SK-N-SH (cell line): ENCODE data around the gene ANKDD1A. TPM values are rescaled to one million over a fixed set of nuclear protein-coding genes. Genes with fewer than 3 reads are reported as not detected.

Source experiments
- CTCF ChIA-PET: fragments of 300-600, 350-600 bp; formaldehyde crosslinking; extraction: SDS; loops from one replicate; lab custom pipeline; 2021; lab: Yijun Ruan, JAX
- POLR2A ChIA-PET: fragments of 350-600 bp; sonication (Branson Sonifier 250); formaldehyde crosslinking; extraction: SDS; loops from one replicate; lab custom pipeline; 2020; ENCODE audit warnings: antibody characterized with exemption, inconsistent platforms; lab: Yijun Ruan, JAX
- DNase-seq: peaks from one replicate; pipeline ENCODE4 v3.0.0; 2012
- H2AFZ ChIP-seq: fragments of 200-600 bp; sonication (generic); 2 replicates; pipeline ENCODE4 v1.8.1; 2016; ENCODE audit warnings: antibody characterized with exemption, mild to moderate bottlenecking, low read depth
- H3F3A ChIP-seq: fragments of 200-600 bp; sonication (generic); replicated peaks from 2 replicates; pipeline ENCODE3; 2016; ENCODE audit warnings: antibody characterized with exemption, mild to moderate bottlenecking; ENCODE audit not compliant: insufficient read depth
- H3K27ac ChIP-seq, 2 experiments: fragments of 200-500 bp in 1 of 2; fragments of 200-600 bp in 1 of 2; sonication (Bioruptor generic) in 1 of 2; sonication (generic), shearing (Covaris generic) in 1 of 2; 2 replicates each; pipeline versions ENCODE4 v1.5.1 to v1.6.1; 2014 to 2016; ENCODE audit warnings: low read depth in 2 of 2, inconsistent platforms in 1 of 2, low read length in 1 of 2, mild to moderate bottlenecking in 1 of 2, mixed read lengths in 1 of 2
- H3K27me3 ChIP-seq: fragments of 200-600 bp; sonication (generic), shearing (Covaris generic); 2 replicates; pipeline ENCODE4 v1.6.1; 2016; ENCODE audit warnings: mixed run types; ENCODE audit not compliant: insufficient read depth
- H3K36me3 ChIP-seq, 2 experiments: fragments of 200-500 bp in 1 of 2; fragments of 200-600 bp in 1 of 2; sonication (Bioruptor generic) in 1 of 2; sonication (generic) in 1 of 2; replicated peaks in 1 of 2; 2 replicates each; pipeline versions ENCODE3 to v1.5.1; 2014 to 2016; ENCODE audit warnings: low read length in 1 of 2, mild to moderate bottlenecking in 1 of 2; ENCODE audit not compliant: insufficient read depth in 2 of 2, control insufficient read depth in 1 of 2
- H3K4me1 ChIP-seq, 2 experiments: fragments of 200-500 bp in 1 of 2; fragments of 200-600 bp in 1 of 2; sonication (Bioruptor generic) in 1 of 2; sonication (generic), shearing (Covaris generic) in 1 of 2; 2 replicates each; pipeline versions ENCODE4 v1.5.1 to v1.6.1; 2014 to 2016; ENCODE audit warnings: low read depth in 1 of 2, low read length in 1 of 2, mixed run types in 1 of 2; ENCODE audit not compliant: insufficient read depth in 2 of 2, control insufficient read depth in 1 of 2
- H3K4me2 ChIP-seq: fragments of 200-600 bp; sonication (generic), shearing (Covaris generic); 2 replicates; pipeline ENCODE4 v1.6.1; 2017; ENCODE audit warnings: mixed run types
- H3K4me3 ChIP-seq, 2 experiments: fragments of 200-500 bp in 1 of 2; fragments of 200-600 bp in 1 of 2; sonication (Bioruptor generic) in 1 of 2; sonication (generic), shearing (Covaris generic) in 1 of 2; 2 replicates each; pipeline versions ENCODE4 v1.5.1 to v1.8.1; 2014 to 2016; ENCODE audit warnings: low read depth in 2 of 2, inconsistent platforms in 1 of 2, low read length in 1 of 2, mild to moderate bottlenecking in 1 of 2, mixed read lengths in 1 of 2, moderate library complexity in 1 of 2
- H3K79me2 ChIP-seq: fragments of 200-600 bp; sonication (generic); 2 replicates; pipeline ENCODE4 v1.8.1; 2017; ENCODE audit warnings: mild to moderate bottlenecking; ENCODE audit not compliant: insufficient read depth
- H3K9ac ChIP-seq: fragments of 200-600 bp; sonication (generic); 2 replicates; pipeline ENCODE4 v1.6.1; 2017; ENCODE audit warnings: mixed run types
- H3K9me2 ChIP-seq: fragments of 200-600 bp; sonication (generic); 2 replicates; pipeline ENCODE4 v1.6.1; 2017; ENCODE audit warnings: mixed run types
- H3K9me3 ChIP-seq: fragments of 200-600 bp; sonication (generic); 2 replicates; pipeline ENCODE4 v1.6.1; 2017; ENCODE audit warnings: mixed run types, mild to moderate bottlenecking, moderate library complexity
- H4K20me1 ChIP-seq: fragments of 200-600 bp; sonication (generic); 2 replicates; pipeline ENCODE4 v1.6.1; 2017; ENCODE audit warnings: mild to moderate bottlenecking, mixed run types; ENCODE audit not compliant: insufficient read depth
- CHD2 ChIP-seq: fragments of 150-350 bp; IDR thresholded peaks from 2 replicates; pipeline ENCODE4 v1.6.1; 2018; ENCODE audit warnings: low read length; ENCODE audit not compliant: partially characterized antibody
- ELF1 ChIP-seq: IDR thresholded peaks from 2 replicates; pipeline ENCODE4 v1.4.0; 2012
- EP300 ChIP-seq, 2 experiments: IDR thresholded peaks; 2 replicates each; pipeline versions ENCODE4 v1.4.0 to v1.6.1; 2012; ENCODE audit warnings: borderline replicate concordance in 1 of 2, low read depth in 1 of 2, low read length in 1 of 2
- FOXJ3 ChIP-seq: sonication (generic); formaldehyde crosslinking; IDR thresholded peaks from 2 replicates; pipeline ENCODE4 v1.5.1; 2020; ENCODE audit warnings: mild to moderate bottlenecking, missing genetic modification reagents
- FOXM1 ChIP-seq: IDR thresholded peaks from 2 replicates; pipeline ENCODE4 v1.4.0; 2012; ENCODE audit warnings: low read depth, mild to moderate bottlenecking
- GABPA ChIP-seq: IDR thresholded peaks from 2 replicates; pipeline ENCODE4 v1.4.0; 2012; ENCODE audit warnings: low read depth, mild to moderate bottlenecking
- GATA2 ChIP-seq: sonication (generic); formaldehyde crosslinking; IDR thresholded peaks from 2 replicates; pipeline ENCODE4 v1.5.0; 2020; ENCODE audit warnings: mild to moderate bottlenecking, missing genetic modification reagents
- JUND ChIP-seq: IDR thresholded peaks from 2 replicates; pipeline ENCODE4 v1.4.0; 2012
- MXI1 ChIP-seq: IDR thresholded peaks from 2 replicates; pipeline ENCODE4 v1.6.1; 2012; ENCODE audit warnings: mild to moderate bottlenecking, low read depth, low read length, improper control_type of control experiment
- RFX5 ChIP-seq: IDR thresholded peaks from 2 replicates; pipeline ENCODE4 v1.6.1; 2012; ENCODE audit warnings: mild to moderate bottlenecking, improper control_type of control experiment, low read length
- SMC3 ChIP-seq: IDR thresholded peaks from 2 replicates; pipeline ENCODE4 v1.6.1; 2012; ENCODE audit warnings: low read depth, low read length, improper control_type of control experiment
- TCF12 ChIP-seq: IDR thresholded peaks from 2 replicates; pipeline ENCODE4 v1.4.0; 2012
- TEAD4 ChIP-seq: IDR thresholded peaks from 2 replicates; pipeline ENCODE4 v1.4.0; 2012; ENCODE audit warnings: mild to moderate bottlenecking, borderline replicate concordance; ENCODE audit not compliant: insufficient read depth
- YY1 ChIP-seq: IDR thresholded peaks from 2 replicates; pipeline ENCODE4 v1.4.0; 2012; ENCODE audit warnings: low read depth, mild to moderate bottlenecking
- WGBS: methylation state at CpG from one replicate; pipeline ENCODE4 v1.1.6; 2017; ENCODE audit warnings: low lambda C conversion rate; 5-methylcytosine and 5-hydroxymethylcytosine counted together
- polyA plus RNA-seq, 3 experiments: library from polyadenylated mRNA; depleted of rRNA; stranded (reverse); fragments of >200 nt; gene quantifications; 2 replicates each; pipeline ENCODE4 v1.2.3, GENCODE V29; 2012
- TF ChIP-seq, protein P1 (sequence below): IDR thresholded peaks from 2 replicates; pipeline ENCODE4 v1.4.0; 2012; ENCODE audit warnings: low read depth, borderline replicate concordance
- TF ChIP-seq, protein P2 (sequence below): IDR thresholded peaks from 2 replicates; pipeline ENCODE4; 2012
- TF ChIP-seq, protein P3 (sequence below): fragments of 150-350 bp; IDR thresholded peaks from 2 replicates; pipeline ENCODE4 v1.6.1; 2016; ENCODE audit warnings: mild to moderate bottlenecking, low read depth, low read length
- TF ChIP-seq, protein P4 (sequence below): IDR thresholded peaks from 2 replicates; pipeline ENCODE4 v1.4.0; 2012; ENCODE audit warnings: low read depth
- TF ChIP-seq, protein P5 (sequence below): IDR thresholded peaks from 2 replicates; pipeline ENCODE4 v1.6.1; 2012; ENCODE audit warnings: mild to moderate bottlenecking, low read depth, low read length, moderate library complexity

Gene ANKDD1A
- polyA plus RNA-seq, 1 of the 3 experiments (the other 2 are of a cell fraction), result 8.6 TPM

DNA sequence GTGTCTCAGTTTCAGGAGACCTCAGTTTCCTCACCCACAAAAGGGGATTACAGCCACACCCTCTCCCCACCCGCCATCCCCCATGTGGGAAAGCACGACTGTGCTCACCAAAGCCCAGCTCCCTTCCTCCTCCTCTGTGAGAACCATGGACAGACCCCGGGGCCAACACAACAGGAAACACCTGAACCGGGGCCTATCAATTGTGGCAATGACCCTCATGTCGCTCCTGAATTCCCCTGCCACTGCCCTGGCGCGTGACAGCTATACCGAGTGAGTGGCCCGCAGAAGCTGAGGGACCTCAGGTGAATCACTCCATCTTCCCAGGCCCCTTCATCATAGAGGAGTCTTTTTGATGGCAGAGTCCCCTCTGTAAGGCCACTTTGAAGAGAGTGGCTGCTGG, 41.3 kb upstream of the ANKDD1A start:
- CTCF ChIA-PET, result no interaction called here
- Histone ChIP-seq H3K36me3 (peaks cover 0 to 4% of the 10 kb centered on the region in 2 experiments), H3F3A (no peaks in the 10 kb centered on the region), H3K9me2 (no peaks in the 10 kb centered on the region), H4K20me1 (no peaks in the 10 kb centered on the region), H3K27me3 (no peaks in the 10 kb centered on the region), H3K4me2 (no peak overlapping the region), H3K4me3 (no peak overlapping the region), H3K79me2 (no peaks in the 10 kb centered on the region), H3K9ac (no peak overlapping the region), H3K4me1 (peaks cover 4 to 11% of the 10 kb centered on the region in 2 experiments; a peak in 3 of 4 replicates)
- POLR2A ChIA-PET, result no interaction called here
- WGBS, result 97% methylated on average over 6 of the region's 9 CpGs
- DNase-seq, result no peak
- TF ChIP-seq FOXJ3 (CRISPR knock-in tag) (no peak), FOXM1 (no peak), EP300 (IDR thresholded peaks at IDR 0.05; ENCODE audit: borderline replicate concordance in 1 of 2, low read depth in 1 of 2, low read length in 1 of 2) (no peak), TEAD4 (no peak), TCF12 (no peak), CHD2 (no peak), GATA2 (no peak), JUND (no peak)
- TF ChIP-seq, protein P1, sequence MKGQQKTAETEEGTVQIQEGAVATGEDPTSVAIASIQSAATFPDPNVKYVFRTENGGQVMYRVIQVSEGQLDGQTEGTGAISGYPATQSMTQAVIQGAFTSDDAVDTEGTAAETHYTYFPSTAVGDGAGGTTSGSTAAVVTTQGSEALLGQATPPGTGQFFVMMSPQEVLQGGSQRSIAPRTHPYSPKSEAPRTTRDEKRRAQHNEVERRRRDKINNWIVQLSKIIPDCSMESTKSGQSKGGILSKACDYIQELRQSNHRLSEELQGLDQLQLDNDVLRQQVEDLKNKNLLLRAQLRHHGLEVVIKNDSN, result no peak
- TF ChIP-seq, protein P2, sequence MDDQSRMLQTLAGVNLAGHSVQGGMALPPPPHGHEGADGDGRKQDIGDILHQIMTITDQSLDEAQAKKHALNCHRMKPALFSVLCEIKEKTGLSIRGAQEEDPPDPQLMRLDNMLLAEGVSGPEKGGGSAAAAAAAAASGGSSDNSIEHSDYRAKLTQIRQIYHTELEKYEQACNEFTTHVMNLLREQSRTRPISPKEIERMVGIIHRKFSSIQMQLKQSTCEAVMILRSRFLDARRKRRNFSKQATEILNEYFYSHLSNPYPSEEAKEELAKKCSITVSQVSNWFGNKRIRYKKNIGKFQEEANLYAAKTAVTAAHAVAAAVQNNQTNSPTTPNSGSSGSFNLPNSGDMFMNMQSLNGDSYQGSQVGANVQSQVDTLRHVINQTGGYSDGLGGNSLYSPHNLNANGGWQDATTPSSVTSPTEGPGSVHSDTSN, result no peak
- TF ChIP-seq, protein P3, sequence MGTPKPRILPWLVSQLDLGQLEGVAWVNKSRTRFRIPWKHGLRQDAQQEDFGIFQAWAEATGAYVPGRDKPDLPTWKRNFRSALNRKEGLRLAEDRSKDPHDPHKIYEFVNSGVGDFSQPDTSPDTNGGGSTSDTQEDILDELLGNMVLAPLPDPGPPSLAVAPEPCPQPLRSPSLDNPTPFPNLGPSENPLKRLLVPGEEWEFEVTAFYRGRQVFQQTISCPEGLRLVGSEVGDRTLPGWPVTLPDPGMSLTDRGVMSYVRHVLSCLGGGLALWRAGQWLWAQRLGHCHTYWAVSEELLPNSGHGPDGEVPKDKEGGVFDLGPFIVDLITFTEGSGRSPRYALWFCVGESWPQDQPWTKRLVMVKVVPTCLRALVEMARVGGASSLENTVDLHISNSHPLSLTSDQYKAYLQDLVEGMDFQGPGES, result no peak
- TF ChIP-seq, all 33 proteins: peak for 0
- H3K9me3 ChIP-seq, result no peaks in the 10 kb centered on the region
- no peak overlapping the region for H3K27ac ChIP-seq
- no peak overlapping the region for H2AFZ ChIP-seq

DNA sequence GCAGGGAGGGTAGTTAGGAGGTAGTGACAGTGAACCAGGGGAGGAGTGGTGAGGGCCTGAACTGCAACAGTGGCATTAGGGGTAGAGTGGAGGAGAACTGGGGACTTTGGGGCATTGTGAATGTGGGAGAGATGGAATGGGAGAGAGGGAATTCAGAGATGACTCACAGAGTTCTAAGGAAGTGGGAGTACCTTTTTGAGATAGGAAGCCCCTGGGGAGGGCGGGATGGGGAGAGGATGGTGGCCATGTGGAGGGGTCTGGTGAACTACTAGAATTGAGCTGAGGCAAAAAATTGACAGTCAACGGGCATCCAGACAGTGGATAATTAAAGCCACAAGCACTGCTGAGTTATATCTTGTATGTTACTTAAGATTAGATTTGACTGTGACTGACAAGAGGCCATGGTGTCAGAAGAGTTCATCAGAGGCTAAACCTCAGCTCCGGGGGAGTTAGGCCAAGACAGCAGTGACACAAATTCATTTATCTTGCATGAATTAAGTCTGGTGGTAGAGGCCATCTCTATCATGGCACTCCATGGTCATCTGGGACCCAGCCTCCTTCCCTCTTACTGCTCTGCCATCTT, 36.0 kb upstream of the ANKDD1A start:
- H2AFZ ChIP-seq, result no peak overlapping the region
- no peak overlapping the region for H3K4me2 ChIP-seq
- no peak overlapping the region for H3K27ac ChIP-seq
- no peaks in the 10 kb centered on the region for H3K27me3 ChIP-seq
- no peaks in the 10 kb centered on the region for H3K79me2 ChIP-seq
- H4K20me1 ChIP-seq, result no peaks in the 10 kb centered on the region
- TF ChIP-seq YY1, result no peak
- TF ChIP-seq ELF1, result no peak
- no peak for TF ChIP-seq RFX5
- TF ChIP-seq, protein P4, sequence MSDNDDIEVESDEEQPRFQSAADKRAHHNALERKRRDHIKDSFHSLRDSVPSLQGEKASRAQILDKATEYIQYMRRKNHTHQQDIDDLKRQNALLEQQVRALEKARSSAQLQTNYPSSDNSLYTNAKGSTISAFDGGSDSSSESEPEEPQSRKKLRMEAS, result no peak
- TF ChIP-seq, protein P5, sequence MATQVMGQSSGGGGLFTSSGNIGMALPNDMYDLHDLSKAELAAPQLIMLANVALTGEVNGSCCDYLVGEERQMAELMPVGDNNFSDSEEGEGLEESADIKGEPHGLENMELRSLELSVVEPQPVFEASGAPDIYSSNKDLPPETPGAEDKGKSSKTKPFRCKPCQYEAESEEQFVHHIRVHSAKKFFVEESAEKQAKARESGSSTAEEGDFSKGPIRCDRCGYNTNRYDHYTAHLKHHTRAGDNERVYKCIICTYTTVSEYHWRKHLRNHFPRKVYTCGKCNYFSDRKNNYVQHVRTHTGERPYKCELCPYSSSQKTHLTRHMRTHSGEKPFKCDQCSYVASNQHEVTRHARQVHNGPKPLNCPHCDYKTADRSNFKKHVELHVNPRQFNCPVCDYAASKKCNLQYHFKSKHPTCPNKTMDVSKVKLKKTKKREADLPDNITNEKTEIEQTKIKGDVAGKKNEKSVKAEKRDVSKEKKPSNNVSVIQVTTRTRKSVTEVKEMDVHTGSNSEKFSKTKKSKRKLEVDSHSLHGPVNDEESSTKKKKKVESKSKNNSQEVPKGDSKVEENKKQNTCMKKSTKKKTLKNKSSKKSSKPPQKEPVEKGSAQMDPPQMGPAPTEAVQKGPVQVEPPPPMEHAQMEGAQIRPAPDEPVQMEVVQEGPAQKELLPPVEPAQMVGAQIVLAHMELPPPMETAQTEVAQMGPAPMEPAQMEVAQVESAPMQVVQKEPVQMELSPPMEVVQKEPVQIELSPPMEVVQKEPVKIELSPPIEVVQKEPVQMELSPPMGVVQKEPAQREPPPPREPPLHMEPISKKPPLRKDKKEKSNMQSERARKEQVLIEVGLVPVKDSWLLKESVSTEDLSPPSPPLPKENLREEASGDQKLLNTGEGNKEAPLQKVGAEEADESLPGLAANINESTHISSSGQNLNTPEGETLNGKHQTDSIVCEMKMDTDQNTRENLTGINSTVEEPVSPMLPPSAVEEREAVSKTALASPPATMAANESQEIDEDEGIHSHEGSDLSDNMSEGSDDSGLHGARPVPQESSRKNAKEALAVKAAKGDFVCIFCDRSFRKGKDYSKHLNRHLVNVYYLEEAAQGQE, result no peak
- no peak for TF ChIP-seq GATA2
- no peak for TF ChIP-seq MXI1
- TF ChIP-seq FOXJ3 (CRISPR knock-in tag), result no peak
- TF ChIP-seq, protein P1, result no peak
- TF ChIP-seq GABPA, result no peak
- no peak for TF ChIP-seq CHD2
- TF ChIP-seq SMC3, result no peak
- TF ChIP-seq EP300 (IDR thresholded peaks at IDR 0.05; ENCODE audit: borderline replicate concordance in 1 of 2, low read depth in 1 of 2, low read length in 1 of 2), result no peak
- TF ChIP-seq JUND, result no peak
- TF ChIP-seq, all 33 proteins: peak for 0
- ChIA-PET CTCF (interaction anchor here (1.1 kb wide), 1 partner anchor 145 kb away, joined by 3 read pairs; no protein-coding TSS in a partner anchor), POLR2A (no interaction called here)
- Histone ChIP-seq H3K9me2 (no peaks in the 10 kb centered on the region), H3K4me3 (no peak overlapping the region), H3F3A (no peaks in the 10 kb centered on the region), H3K4me1 (no peaks in the 10 kb centered on the region; a peak in 1 of 4 replicates), H3K9me3 (no peaks in the 10 kb centered on the region), H3K9ac (no peak overlapping the region), H3K36me3 (no peaks in the 10 kb centered on the region)
- no peak for DNase-seq
- 72% methylated on average over 3 of the region's 3 CpGs for WGBS
